Stimulated activated CD8-positive, alpha-beta memory T cell treated with anti-CD3 and anti-CD28 coated beads, Interleukin-7, amount 100 ng/mL, for 4 hours (primary cell): ENCODE results near the gene CD81.
"Not testable (repeated sequence)": the region's sequence is repeated elsewhere in the genome, so short reads cannot be mapped to it uniquely, and the experiment has no call there.

Experiments
- DNase-seq, 2 donors: peaks; one replicate each; pipeline ENCODE4 v3.0.0-alpha.2; 2020; ENCODE audit warnings: low read depth in 2 of 2

The CD81 gene

GRCh38 chr11:2357246-2357645 is 19.9 kb upstream of the CD81 start:
- DNase-seq: no peak

DNA sequence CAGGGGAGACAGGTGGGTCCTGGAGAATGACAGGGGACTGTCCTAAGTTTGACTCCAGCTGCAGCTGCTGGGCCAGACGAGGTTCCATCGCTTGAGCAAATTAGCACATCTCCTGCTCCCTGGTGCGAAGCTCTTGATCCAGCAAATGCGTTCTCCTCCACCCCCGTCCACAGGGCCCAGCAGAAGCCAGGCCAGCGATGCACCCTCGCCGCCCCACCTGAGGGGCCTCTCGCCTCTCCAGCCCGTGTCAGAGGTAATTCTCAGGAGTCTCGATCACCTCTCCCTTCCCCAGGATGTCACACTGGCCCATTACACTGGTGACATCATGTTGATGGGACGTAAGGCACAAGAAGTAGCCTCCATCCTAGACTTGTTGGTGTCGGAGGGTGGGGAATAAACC is 19.5 kb upstream of the CD81 start:
- not testable (repeated sequence) for DNase-seq

- no peak for DNase-seq
Measured at GRCh38 chr11:2358754-2359442, 18.2 kb upstream of the CD81 start.

- DNase-seq: no peak
Measured at GRCh38 chr11:2359557-2359956, 17.6 kb upstream of the CD81 start.

DNA sequence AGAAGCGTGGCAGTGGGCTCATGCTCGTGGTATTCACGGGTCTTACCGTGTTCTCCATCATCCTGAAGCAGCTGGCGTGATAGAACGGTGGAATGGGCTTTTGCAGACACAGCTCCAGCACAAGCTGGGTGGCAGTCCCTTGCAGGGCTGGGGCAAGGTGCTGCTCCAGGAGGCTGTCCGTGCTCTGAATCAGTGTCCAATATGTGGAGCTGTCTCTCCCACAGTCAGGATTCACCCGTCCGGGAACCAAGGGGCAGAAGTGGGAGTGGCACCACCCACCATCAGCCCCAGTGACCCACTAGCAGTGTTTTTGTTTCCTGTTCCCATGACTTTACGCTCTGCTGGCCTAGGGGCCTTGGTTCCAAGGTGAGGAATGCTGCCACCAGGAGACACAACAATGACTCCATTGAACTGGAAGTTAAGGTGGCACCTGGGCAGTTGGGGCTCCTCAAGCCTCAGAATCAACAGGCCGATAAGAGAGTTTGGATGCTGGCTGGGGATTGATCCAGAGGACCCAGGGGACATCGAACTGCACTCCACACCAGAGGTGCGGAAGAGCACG is 16.9 kb upstream of the CD81 start:
- no peak for DNase-seq

DNA sequence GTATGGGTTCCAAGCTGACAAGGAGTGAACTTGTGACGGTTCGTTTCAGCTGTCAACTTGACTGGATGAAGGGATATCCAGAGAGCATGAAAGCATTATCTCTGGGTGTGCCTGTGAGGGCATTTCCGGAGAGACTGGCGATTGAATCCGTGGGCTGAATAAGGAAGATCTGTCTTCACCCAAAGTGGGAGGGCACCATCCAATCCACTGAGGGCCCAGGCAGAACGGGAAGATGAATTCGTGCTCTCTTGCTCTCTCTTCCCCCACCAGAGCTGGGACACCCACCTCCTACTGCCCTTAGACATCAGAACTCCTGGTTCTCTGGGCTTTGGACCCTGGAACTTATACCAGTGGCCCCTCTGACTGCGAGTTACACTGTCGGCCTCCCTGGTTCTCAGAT is 15.5 kb upstream of the CD81 start:
- no peak for DNase-seq

GRCh38 chr11:2362414-2362813 is 14.7 kb upstream of the CD81 start:
- no peak for DNase-seq

DNA sequence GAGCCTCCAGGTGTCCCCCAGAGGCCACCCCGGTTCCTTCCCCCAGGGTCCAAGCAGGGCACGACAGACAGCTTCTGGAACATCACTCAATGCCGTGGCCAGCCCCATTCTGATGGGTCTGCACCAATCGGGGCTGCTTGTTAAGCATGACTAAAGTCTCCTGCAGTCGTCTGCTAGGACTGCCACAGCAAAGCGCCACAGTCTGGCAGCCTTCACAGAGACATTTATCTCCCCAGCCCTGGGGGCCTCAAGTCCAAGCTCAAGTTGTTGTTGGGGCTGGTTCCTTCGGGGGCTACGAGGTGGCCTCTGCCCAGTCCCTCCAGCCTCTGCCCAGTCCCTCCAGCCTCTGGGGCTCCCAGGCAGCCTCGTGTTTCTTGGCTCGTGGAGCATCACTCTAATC is 14.0 kb upstream of the CD81 start:
- DNase-seq: no peak

- no peak for DNase-seq
Measured at GRCh38 chr11:2363577-2364370, 13.3 kb upstream of the CD81 start.

- not testable (repeated sequence) for DNase-seq
Measured at GRCh38 chr11:2364386-2364785, 12.7 kb upstream of the CD81 start.

DNA sequence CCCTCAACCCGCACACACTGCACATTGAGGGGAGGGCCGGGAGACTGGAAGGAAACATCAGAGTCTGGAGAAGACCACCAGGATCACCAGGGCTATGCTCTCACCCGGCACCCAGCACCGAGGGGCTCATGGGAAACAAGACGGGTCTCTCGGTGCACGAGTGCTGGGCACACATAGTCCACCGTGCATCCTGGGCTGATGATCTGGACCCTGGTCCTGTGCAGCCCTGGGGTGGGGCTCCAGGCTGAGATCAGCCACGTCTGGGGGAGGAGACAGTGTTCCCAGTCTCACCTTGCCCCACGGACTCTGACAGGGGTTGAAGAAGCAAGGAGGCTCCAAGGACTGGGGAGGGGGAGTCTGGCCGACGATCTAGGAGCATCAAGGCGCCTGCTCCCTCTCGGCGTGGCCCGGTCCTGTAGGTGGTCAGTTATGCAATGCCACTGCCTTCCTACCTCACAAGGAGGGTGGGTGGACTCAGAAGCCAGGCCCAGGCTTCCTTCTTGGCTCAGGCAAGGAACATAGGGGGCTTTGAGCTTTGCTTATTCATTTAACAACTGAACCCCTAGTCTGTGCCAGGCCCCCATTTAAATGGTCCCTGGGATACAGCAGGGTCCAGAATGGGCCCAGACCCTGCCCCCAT is 11.4 kb upstream of the CD81 start:
- DNase-seq: no peak

DNA sequence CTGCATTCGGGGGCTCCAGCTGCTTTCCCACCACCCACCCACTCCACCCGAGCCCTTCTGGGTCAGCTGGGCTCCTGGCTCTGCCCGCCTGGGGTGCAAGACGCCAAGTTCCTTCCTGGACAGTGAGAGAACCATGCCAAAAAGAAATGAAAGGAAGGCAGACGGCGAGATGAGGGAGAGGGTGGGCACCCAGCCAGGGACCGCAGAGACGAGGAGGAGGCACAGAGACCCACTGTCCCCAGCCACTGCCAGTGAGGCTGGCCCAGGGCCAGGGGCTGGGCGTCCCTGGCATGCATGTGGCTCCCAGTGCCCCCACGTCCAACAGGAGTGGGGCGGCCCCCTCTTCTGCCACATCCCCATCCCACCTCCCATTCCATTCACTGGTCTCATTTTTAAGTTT is 10.8 kb upstream of the CD81 start:
- no peak for DNase-seq

DNA sequence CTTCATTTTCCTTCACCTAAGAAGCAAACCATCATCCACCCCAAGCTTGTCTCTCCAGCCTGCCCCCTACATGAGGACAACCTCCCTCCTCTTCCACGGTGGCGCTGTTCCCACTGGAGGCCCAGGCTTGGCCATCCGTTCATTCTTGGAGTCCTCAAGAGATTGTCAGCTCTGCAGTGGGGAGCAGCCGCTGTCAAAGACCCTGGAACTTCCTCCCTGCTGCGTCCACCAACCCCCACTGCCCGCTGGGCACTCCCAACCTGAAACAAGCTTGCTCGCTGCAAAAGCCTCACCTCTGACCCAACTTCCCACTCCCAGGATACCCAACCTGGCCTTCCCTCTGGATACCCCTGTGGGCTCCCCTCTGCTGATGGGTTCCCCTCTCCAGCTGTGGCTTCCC is 10.4 kb upstream of the CD81 start:
- DNase-seq: no peak

DNA sequence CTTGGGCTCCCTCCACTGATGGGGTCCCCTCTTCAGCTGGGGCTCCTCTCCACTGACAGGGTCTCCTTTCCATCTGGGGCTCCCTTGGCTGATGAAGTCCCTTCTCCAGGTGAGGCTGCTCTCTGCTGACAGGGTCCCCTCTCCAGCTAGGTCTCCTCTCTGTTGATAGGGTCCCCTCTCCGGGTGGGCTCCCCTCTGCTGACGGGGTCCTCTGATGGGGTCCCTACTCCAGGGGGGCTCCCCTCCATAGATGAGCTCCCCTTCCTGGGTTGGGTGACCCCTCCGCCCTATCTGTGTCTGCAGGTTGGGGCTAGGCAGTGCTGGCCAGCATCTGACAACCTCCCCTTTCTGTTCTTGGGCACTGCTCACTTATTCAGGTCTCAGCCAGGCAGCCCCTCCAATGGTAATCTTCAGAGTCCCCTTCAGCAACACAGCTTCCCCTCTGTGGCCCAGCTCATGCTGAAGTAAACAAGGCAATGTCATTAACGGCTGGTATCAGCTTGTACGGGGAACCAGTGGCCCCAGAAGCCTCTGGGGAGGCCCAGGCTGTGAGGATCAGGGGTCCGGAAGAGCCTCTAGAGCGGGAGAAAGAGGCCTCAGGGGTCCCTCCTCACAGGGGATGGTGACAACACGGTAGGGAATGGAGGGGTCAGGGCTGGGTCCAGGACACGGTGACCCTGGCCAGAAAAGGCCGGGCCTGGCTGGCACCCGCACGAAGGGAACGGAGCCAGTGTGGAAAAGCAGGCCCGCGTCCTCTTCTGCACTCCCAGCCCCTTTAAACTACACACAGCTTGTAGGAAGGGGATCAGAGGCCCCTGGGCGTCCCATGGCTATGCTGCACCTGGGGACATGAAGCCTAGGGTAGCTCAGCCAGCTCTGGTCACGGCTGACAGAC is 9.6 kb upstream of the CD81 start:
- no peak for DNase-seq

DNA sequence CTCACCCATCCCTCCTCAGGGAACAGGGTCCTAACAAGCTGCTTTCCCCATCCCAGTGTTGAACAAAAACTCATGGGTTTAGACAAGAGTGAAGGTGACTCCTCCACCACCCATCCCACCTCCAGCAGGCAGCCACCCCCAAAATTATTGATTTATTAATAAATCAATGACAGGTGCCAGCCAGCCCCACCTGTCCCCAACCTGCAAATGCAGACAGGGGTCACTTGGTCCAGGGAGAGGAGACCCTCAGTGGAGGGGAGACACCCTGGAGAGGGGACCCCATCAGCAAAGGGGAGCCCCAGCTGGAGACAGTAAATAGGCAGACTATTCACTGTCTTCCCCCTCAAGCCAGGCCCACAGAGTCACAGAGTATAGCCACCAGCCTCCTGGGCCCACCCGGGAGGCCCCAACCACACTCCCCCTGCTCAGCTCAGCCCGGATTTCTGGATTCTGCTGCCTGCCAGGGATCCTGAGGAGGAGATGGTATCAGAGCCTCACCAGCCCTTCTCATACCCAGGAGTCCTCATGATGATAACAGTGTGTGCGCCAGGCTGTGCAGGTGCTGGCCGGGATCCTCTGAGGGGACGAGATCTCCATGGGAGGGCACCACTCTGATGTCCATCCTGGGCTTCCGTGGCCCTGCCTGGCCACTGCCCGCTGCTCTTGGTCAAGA is 8.8 kb upstream of the CD81 start:
- no peak for DNase-seq

GRCh38 chr11:2368851-2369180 is 8.3 kb upstream of the CD81 start:
- no peak for DNase-seq

DNA sequence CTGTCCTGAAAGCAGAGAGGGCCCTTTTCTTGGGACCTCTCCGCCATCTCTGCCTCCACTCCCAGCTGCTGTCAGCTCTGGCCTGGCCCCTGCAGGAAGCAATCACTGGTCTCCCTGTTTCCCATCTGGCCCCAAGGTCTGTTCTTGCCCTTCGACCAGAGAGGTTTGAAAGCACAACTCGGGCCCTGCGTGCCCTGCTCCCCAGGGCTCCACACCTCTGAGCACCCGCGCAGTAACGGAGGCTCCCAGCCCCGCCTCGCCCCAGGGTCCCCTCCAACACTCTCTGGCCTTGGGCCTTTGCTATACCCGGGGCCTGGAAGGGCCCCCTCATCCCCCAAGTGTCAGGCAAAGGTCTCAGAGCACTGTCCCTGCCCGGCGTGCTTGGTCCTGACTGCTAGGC is 7.8 kb upstream of the CD81 start:
- DNase-seq: no peak

- no peak for DNase-seq
Measured at GRCh38 chr11:2369896-2370295, 7.2 kb upstream of the CD81 start.

DNA sequence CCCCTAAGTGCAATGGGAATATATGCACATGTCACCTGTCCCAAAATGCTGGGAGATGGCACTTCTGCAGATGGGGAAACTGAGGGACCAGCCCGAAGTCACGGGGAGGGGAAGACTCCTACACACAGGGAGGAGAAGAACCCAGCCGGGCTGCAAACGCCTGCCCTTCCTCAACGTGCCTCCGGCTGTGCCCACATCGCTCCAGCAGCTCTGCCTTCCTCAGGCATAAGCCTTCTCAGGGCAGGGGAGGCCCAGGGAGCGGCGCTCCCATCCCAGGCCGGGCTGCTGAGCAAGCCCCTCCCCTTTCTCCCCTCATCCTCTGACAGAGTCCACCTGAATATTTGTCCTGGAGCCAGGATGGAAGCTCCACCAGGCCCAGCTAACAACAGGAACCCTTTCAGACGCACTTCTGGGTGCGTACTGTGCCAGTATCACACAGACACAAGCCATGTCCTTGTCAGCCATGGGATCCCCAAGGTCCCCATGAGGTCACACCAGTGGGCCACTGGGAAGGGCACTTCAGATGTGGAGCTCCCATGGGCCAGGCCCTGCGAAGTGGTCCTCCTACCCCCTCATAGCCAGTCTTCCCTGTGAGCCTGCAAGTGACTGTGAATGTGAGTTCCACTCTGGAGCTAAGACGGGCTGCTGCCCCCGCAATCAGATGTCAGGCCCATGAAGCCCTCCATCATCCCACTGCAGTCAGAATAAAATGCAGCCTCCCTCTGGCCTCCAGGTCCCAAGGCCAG is 2.5 kb upstream of the CD81 start:
- DNase-seq: no peak

- DNase-seq: no peak
Measured at GRCh38 chr11:2375341-2375853, 1.7 kb upstream of the CD81 start.
